Mammary epithelial cell (primary cell): ENCODE measurements around the gene DOCK1.

Source experiments
- CTCF ChIP-seq, 2 donors: IDR thresholded peaks in 1 of 2; conservative IDR thresholded peaks in 1 of 2; 2 replicates each; pipeline ENCODE4 v1.5.1; 2011 to 2012; ENCODE audit warnings: inconsistent platforms in 2 of 2, low read length in 2 of 2, mild to moderate bottlenecking in 2 of 2, control low read depth in 1 of 2, low read depth in 1 of 2; ENCODE audit not compliant: insufficient read depth in 1 of 2; ENCODE audit errors: extremely low read depth in 1 of 2
- EZH2 ChIP-seq: IDR thresholded peaks from 2 replicates; pipeline ENCODE4 v1.6.1; 2012; ENCODE audit warnings: low read length, inconsistent platforms, borderline replicate concordance

GRCh38 chr10:127153181-127153580 lies 248.0 kb downstream of the DOCK1 start:
- TF ChIP-seq EZH2 (no peak), CTCF (conservative IDR thresholded peaks at IDR 0.05 in 1 of 2, IDR thresholded peaks at IDR 0.05 in 1 of 2; ENCODE audit: extremely low read depth in 1 of 2, insufficient read depth in 1 of 2, low read depth in 1 of 2, low read length in 2 of 2) (no peak)
